MM.1S (cell line): ENCODE measurements around the gene ESYT1.

Experiments
- CTCF ChIP-seq: fragments of 300-600 bp; sonication (generic); IDR thresholded peaks from 2 replicates; pipeline ENCODE4 v1.5.1; 2016; ENCODE audit warnings: antibody characterized with exemption, low read length, mixed read lengths
- EZH2 ChIP-seq: fragments of 300-600 bp; sonication (generic); optimal IDR thresholded peaks from 2 replicates; pipeline ENCODE3; 2017; ENCODE audit warnings: low read depth, mild to moderate bottlenecking, antibody characterized with exemption, low read length, mixed read lengths
- EZH2phosphoT487 ChIP-seq: fragments of 300-600 bp; sonication (generic); IDR thresholded peaks from 2 replicates; pipeline ENCODE4 v1.6.1; 2018; ENCODE audit warnings: antibody characterized with exemption, low read length

GRCh38 chr12:56122637-56123036 is 5.4 kb upstream of the ESYT1 start:
- TF ChIP-seq CTCF: no peak
- TF ChIP-seq EZH2phosphoT487: no peak
- TF ChIP-seq EZH2: no peak
